SU-DHL-6 (cell line): ENCODE data around the gene KCNAB2.

Experiments used
- H2AFZ ChIP-seq: fragments of 200-600 bp; sonication (generic); 2 replicates; pipeline ENCODE4 v1.6.1; 2014; ENCODE audit warnings: low read depth, mild to moderate bottlenecking, moderate library complexity, mixed read lengths, antibody characterized with exemption, low read length; ENCODE audit not compliant: severe bottlenecking
- H3F3A ChIP-seq: fragments of 200-600 bp; shearing (Covaris generic); 2 replicates; pipeline ENCODE4 v1.6.0; 2016; ENCODE audit warnings: antibody characterized with exemption, mild to moderate bottlenecking; ENCODE audit not compliant: insufficient read depth
- H3K27ac ChIP-seq: fragments of 200-600 bp; sonication (generic); 2 replicates; pipeline ENCODE4 v1.5.1; 2016; ENCODE audit warnings: low read depth, mild to moderate bottlenecking, low read length, moderate library complexity, mixed read lengths
- H3K27me3 ChIP-seq: fragments of 200-600 bp; sonication (generic), shearing (Covaris generic); 2 replicates; pipeline ENCODE4 v1.6.0; 2014; ENCODE audit warnings: mild to moderate bottlenecking, low read length
- H3K36me3 ChIP-seq: fragments of 200-600 bp; sonication (generic); 2 replicates; pipeline ENCODE4 v1.6.1; 2014; ENCODE audit warnings: mild to moderate bottlenecking, low read length, mixed read lengths
- H3K4me2 ChIP-seq: fragments of 300-600, 200-600 bp; shearing (Covaris generic), sonication (generic); 2 replicates; pipeline ENCODE4 v1.6.0; 2014; ENCODE audit warnings: low read length, low read depth, mild to moderate bottlenecking; ENCODE audit not compliant: poor library complexity, severe bottlenecking
- H3K4me3 ChIP-seq: fragments of 200-600 bp; sonication (generic); 2 replicates; pipeline ENCODE4 v1.5.1; 2014; ENCODE audit warnings: antibody characterized with exemption, low read length, mild to moderate bottlenecking, mixed read lengths; ENCODE audit not compliant: insufficient read depth, poor library complexity, severe bottlenecking
- H3K79me2 ChIP-seq: fragments of 200-600 bp; sonication (generic); 2 replicates; pipeline ENCODE4 v1.6.1; 2014; ENCODE audit warnings: mild to moderate bottlenecking, low read length, moderate library complexity; ENCODE audit not compliant: insufficient read depth
- H3K9ac ChIP-seq: fragments of 200-600 bp; sonication (generic); 2 replicates; pipeline ENCODE4 v1.7.0; 2014; ENCODE audit warnings: mild to moderate bottlenecking, low read length
- H3K9me2 ChIP-seq: fragments of 200-600 bp; sonication (generic); replicated peaks from 2 replicates; pipeline ENCODE4 v1.6.1; 2014; ENCODE audit warnings: low read length; ENCODE audit not compliant: insufficient read depth
- H3K9me3 ChIP-seq: fragments of 200-600 bp; sonication (generic); 2 replicates; pipeline ENCODE4 v1.6.1; 2014; ENCODE audit warnings: low read length, mixed read lengths; ENCODE audit not compliant: insufficient read depth
- H4K20me1 ChIP-seq: fragments of 200-600 bp; sonication (generic); 2 replicates; pipeline ENCODE4 v1.6.1; 2014; ENCODE audit warnings: low read depth, mild to moderate bottlenecking, antibody characterized with exemption, low read length, moderate library complexity, mixed read lengths
- EZH2phosphoT487 ChIP-seq: fragments of 200-600 bp; sonication (generic), shearing (Covaris generic); conservative IDR thresholded peaks from 2 replicates; pipeline ENCODE4 v1.6.1; 2018; ENCODE audit warnings: mild to moderate bottlenecking, antibody characterized with exemption, low read length, moderate library complexity, mixed read lengths
- TF ChIP-seq, protein P1 (sequence below): fragments of 200-600 bp; sonication (generic); IDR thresholded peaks from one replicate; pipeline ENCODE4 v1.5.1; 2017; ENCODE audit warnings: antibody characterized with exemption, mild to moderate bottlenecking, low read length, moderate library complexity; ENCODE audit not compliant: insufficient read depth, poor library complexity, severe bottlenecking

The KCNAB2 gene

DNA sequence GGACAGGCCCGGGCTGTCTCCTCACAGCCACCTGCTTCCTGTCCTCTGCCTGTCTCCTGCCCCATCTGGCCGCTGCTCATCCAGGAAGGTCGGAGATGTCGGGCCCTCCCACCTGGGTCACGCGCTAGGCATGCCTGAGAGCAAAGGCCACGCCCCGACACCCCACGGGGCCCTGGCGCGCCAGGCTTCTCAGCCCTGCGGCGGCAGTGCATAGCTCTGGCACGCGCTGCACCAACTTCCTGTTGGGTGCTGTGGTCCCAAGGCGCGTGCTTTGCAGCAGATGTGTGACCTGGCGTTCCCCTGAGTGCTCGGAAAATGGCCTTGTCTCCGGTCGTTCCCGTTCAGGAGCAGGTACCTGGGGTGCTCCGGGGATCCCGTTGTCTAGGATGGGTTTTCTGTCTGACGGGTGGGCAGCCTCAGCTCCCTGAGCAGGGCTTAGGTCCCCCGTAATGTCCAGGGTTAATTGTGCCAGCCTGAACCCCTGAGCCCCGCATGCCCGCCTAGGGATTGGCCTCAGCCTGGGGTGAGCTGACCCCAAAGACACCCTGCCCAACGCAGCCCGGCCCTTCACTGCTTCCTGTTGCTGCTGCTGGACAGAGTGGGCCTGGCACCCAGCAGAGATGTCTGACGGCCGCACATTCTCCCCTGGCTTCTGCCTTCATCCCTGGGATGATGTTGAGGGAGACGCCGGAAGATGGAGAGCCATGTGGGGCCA is 19.4 kb upstream of the KCNAB2 start:
- H3K9ac ChIP-seq, result peak overlapping the region; percentile 83
- peak overlapping the region; percentile 71 for H3K27ac ChIP-seq
- no peaks in the 10 kb centered on the region for H3K9me3 ChIP-seq
- H3K4me3 ChIP-seq, result peak overlapping the region; percentile 69
- no peaks in the 10 kb centered on the region for H3F3A ChIP-seq
- TF ChIP-seq EZH2phosphoT487, result no peak
- TF ChIP-seq, protein P1, sequence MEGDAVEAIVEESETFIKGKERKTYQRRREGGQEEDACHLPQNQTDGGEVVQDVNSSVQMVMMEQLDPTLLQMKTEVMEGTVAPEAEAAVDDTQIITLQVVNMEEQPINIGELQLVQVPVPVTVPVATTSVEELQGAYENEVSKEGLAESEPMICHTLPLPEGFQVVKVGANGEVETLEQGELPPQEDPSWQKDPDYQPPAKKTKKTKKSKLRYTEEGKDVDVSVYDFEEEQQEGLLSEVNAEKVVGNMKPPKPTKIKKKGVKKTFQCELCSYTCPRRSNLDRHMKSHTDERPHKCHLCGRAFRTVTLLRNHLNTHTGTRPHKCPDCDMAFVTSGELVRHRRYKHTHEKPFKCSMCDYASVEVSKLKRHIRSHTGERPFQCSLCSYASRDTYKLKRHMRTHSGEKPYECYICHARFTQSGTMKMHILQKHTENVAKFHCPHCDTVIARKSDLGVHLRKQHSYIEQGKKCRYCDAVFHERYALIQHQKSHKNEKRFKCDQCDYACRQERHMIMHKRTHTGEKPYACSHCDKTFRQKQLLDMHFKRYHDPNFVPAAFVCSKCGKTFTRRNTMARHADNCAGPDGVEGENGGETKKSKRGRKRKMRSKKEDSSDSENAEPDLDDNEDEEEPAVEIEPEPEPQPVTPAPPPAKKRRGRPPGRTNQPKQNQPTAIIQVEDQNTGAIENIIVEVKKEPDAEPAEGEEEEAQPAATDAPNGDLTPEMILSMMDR, result no peak
- H4K20me1 ChIP-seq, result no peaks in the 10 kb centered on the region; the same call in 1 of the 2 replicates
- H3K79me2 ChIP-seq, result peaks cover 47% of the 10 kb centered on the region
- H3K36me3 ChIP-seq, result no peaks in the 10 kb centered on the region
- no peak overlapping the region for H2AFZ ChIP-seq
- peak overlapping the region; percentile 86 for H3K4me2 ChIP-seq
- H3K27me3 ChIP-seq, result no peaks in the 10 kb centered on the region
- no peaks in the 10 kb centered on the region for H3K9me2 ChIP-seq

DNA sequence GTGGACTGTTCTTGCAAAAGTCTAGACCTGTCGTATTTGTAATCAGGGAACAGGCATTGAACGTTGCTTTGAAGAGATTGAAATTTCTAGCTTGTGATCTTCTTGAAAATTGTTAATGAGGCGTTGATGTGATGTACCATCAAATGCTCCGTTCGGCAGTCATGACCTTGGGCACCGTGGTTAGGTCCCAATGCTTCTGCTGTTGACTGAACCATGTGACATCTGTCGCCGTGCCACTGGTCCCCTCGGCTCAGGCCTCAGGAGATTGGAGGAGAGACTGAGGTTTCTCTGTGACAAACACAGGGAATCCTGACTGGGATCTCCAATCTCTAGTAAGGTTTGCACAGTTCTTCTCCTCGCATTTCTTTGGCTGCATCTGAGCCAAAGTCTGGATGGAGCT is 18.1 kb upstream of the KCNAB2 start:
- H3F3A ChIP-seq, result no peaks in the 10 kb centered on the region
- H3K36me3 ChIP-seq, result no peaks in the 10 kb centered on the region
- no peaks in the 10 kb centered on the region for H3K9me2 ChIP-seq
- peaks cover 57% of the 10 kb centered on the region for H3K79me2 ChIP-seq
- no peaks in the 10 kb centered on the region; the same call in 1 of the 2 replicates for H4K20me1 ChIP-seq
- TF ChIP-seq, protein P1, result no peak
- TF ChIP-seq EZH2phosphoT487, result no peak
- no peaks in the 10 kb centered on the region for H3K9me3 ChIP-seq
- H2AFZ ChIP-seq, result no peak overlapping the region
- peak overlapping the region; percentile 71 for H3K27ac ChIP-seq
- H3K4me3 ChIP-seq, result peak overlapping the region; percentile 69
- no peaks in the 10 kb centered on the region for H3K27me3 ChIP-seq
- H3K4me2 ChIP-seq, result peak overlapping the region; percentile 86
- H3K9ac ChIP-seq, result peak overlapping the region; percentile 83

DNA sequence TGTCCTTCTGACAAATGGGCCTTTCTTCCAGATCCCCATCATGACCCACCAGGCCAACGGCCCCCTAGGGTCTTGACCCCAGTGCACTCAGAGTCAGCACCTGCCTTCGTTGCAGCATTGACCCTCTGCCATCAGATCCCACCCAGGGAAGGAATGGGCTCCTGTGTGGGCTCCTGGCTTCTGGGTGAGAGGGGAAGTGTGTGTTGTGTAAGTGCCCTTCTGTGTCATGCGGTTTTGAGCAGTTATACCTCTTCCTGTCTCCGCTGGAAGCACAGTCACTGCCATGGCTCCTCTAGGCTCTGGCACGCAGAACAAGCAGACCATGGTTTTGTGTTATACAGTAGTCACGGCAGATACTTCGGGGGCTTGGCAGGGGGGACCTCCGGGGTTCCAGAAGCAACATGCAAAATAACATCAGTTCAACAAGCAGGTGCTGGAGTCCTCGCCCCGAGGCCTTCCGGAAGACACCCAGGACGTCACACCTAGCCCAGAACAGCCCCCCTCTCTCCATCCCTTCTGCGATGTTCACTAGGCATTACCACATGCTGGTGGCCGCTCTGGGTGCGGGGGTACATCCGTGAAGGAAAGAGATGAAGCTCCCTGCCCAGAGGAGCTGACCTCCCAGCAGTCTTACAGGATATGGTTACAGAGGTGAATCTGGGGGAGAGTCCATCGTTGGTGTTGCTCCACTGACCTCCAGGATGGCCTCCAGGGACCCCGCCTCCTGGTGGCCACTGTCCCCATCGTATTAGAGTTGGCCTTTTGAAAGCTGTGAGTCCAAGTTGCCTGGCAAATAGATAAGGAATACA is 17.4 kb upstream of the KCNAB2 start:
- Histone ChIP-seq H3K9ac (peak overlapping the region; percentile 83), H3K9me3 (no peaks in the 10 kb centered on the region), H2AFZ (no peak overlapping the region), H3K27me3 (no peaks in the 10 kb centered on the region), H3K27ac (peak overlapping the region; percentile 71), H3K9me2 (no peaks in the 10 kb centered on the region), H3K4me3 (peak overlapping the region; percentile 69), H3K79me2 (peaks cover 63% of the 10 kb centered on the region), H3K36me3 (no peaks in the 10 kb centered on the region), H4K20me1 (no peaks in the 10 kb centered on the region; the same call in 1 of the 2 replicates), H3F3A (no peaks in the 10 kb centered on the region), H3K4me2 (peak overlapping the region; percentile 86)
- TF ChIP-seq EZH2phosphoT487, result no peak
- TF ChIP-seq, protein P1, result no peak
